Raji (cell line): ENCODE measurements around the gene PALM2AKAP2.

Experiments
- POLR2A ChIP-seq: IDR thresholded peaks from 2 replicates; pipeline ENCODE4 v1.6.1; 2011; ENCODE audit warnings: low read depth, low read length, control low read depth; ENCODE audit not compliant: insufficient read depth

Gene PALM2AKAP2

GRCh38 chr9:109765830-109766229, 14.2 kb upstream of the PALM2AKAP2 start:
- TF ChIP-seq POLR2A, result no peak

- TF ChIP-seq POLR2A, result no peak
These were observed 13.6 kb upstream of the PALM2AKAP2 start for GRCh38 chr9:109766351-109766750.

GRCh38 chr9:109767404-109767803, 12.6 kb upstream of the PALM2AKAP2 start:
- no peak for TF ChIP-seq POLR2A

- TF ChIP-seq POLR2A, result no peak
These were observed 12.2 kb upstream of the PALM2AKAP2 start for GRCh38 chr9:109767814-109768213.

- TF ChIP-seq POLR2A, result no peak
These were observed 10.7 kb upstream of the PALM2AKAP2 start for GRCh38 chr9:109769250-109769649.

- TF ChIP-seq POLR2A, result no peak
These were observed 9.9 kb upstream of the PALM2AKAP2 start for GRCh38 chr9:109770101-109770500.

GRCh38 chr9:109771087-109771486, 8.9 kb upstream of the PALM2AKAP2 start:
- TF ChIP-seq POLR2A, result no peak

GRCh38 chr9:109771796-109772531, 8.0 kb upstream of the PALM2AKAP2 start:
- no peak for TF ChIP-seq POLR2A

- no peak for TF ChIP-seq POLR2A
These were observed 4.5 kb upstream of the PALM2AKAP2 start for GRCh38 chr9:109775516-109775915.

- no peak for TF ChIP-seq POLR2A
These were observed 3.6 kb upstream of the PALM2AKAP2 start for GRCh38 chr9:109776391-109776790.

GRCh38 chr9:109780453-109781033, 545 bp downstream of the PALM2AKAP2 start:
- no peak for TF ChIP-seq POLR2A

- no peak for TF ChIP-seq POLR2A
These were observed 1.1 kb downstream of the PALM2AKAP2 start for GRCh38 chr9:109781086-109781485.

GRCh38 chr9:109781541-109782197, 1.7 kb downstream of the PALM2AKAP2 start:
- TF ChIP-seq POLR2A, result no peak

GRCh38 chr9:109787735-109788134, 7.7 kb downstream of the PALM2AKAP2 start:
- TF ChIP-seq POLR2A, result no peak

GRCh38 chr9:109789556-109789955, 9.6 kb downstream of the PALM2AKAP2 start:
- TF ChIP-seq POLR2A, result no peak

GRCh38 chr9:109789971-109790370, 10.0 kb downstream of the PALM2AKAP2 start:
- TF ChIP-seq POLR2A, result no peak
